GM19467 (cell line): Measurements from ENCODE around the gene TWF2.
A peak's percentile ranks its signal among the peaks of the same experiment; 100 is the strongest.

Source experiments
- ATAC-seq: cut with Tn5 transposase; IDR thresholded peaks from one replicate; pipeline ENCODE4 v1.9.1; 2021; ENCODE audit warnings: mild to moderate bottlenecking, moderate library complexity; ENCODE audit not compliant: unreplicated experiment

The TWF2 gene

GRCh38 chr3:52238193-52238760 is 681 bp downstream of the TWF2 start:
- peak; percentile 6 for ATAC-seq

GRCh38 chr3:52237657-52238172 is 1.2 kb downstream of the TWF2 start:
- ATAC-seq, result no peak

DNA sequence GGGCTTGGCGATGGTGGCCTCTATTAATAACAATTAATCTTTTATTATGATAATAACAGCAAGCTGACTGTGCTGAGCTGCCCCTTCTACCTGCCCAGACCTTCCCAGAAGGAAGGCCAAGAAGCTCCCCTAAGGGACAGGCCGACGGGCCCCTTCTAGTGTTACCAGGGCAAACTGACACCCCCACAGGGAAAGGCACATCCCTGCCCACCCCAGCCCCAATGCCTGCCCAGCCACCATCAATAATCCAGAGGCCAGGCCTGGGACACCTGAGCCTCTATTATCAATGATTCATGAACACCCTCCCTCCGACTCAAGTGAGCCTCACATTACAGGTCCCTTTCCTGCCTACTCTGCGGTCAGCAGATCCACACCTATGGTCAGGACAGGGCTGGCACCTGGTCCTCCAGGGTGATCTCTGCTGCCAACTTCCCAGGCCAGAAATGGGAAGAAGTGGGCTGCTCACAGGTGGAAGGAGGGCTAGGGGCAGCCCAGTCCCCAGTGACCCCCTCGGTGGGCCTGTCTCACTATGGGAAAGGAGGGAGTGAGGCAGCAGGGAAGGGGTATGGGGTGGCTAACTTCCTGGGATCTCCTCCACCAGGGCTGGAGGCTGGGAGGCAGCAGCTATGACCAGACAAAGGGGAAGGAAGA is 1.8 kb downstream of the TWF2 start:
- ATAC-seq, result no peak

DNA sequence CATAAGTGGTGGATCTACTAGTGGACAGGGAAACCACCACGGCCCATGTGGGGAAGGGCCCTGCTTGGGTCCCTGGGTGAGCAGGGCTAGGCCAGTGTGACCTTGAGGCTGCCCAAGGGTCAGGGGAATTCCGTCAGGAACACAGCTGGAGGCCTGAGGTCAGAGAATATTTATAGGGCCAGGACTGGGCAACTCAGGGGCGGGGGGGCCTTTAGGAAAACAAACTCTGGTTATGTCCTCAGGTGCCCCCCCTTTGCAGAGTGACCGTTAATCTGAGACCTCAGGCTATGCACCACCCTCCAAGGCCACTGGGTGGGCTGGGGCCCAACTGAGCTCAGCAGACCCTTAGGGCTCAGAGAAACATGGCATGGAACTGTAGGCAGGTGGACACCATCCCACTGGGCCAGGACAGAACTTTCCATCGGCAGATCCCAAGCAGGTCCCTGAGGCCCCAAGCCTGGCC is 2.5 kb downstream of the TWF2 start:
- no peak for ATAC-seq

DNA sequence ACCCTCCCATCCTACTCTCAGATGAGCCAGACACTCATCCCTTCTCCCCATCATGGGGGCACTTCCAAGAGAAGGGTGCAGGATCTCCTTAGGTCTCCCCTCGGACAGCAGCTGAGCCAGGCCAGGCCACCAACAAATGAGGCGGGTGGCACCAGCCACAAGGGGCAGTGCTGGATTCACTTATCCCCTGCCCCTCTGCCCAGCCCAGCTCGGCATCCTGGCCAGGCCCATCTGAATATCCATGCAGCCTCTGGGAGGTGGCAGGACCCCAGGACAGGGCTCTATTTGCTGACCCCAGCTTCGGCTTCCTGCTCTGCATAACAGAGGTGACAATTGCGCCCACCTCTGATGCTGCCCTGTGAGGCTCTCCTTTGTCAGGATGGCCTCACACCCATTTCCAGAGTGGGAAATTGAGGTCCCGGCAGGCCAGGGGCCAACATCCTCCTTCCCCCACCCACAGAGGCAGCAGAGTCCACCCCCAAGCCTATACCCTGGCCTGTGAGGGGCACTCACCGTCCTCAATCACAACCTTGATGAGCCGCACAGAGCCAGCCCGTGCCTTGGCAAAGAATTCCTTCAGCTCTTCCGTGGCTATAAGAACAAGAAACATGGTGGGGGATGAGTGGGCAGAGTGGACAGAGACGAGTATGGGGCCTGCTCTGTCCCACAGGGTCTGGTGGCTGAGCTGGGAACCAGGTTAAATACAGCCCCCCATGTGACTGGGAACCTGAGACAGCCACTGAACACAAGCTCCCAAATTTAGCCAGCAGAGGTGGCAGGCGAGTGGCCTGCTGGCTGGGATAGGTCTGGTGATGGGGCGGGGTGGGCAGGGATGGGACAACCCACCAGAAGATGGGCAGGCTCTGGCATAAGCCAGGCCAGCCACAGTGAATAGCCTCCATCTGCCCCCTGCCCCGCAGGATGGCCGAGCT is 4.2 kb downstream of the TWF2 start:
- ATAC-seq, result no peak

- no peak for ATAC-seq
Measured at GRCh38 chr3:52233968-52234367, 5.0 kb downstream of the TWF2 start.

- ATAC-seq, result no peak
Measured at GRCh38 chr3:52233108-52233591, 5.8 kb downstream of the TWF2 start.

DNA sequence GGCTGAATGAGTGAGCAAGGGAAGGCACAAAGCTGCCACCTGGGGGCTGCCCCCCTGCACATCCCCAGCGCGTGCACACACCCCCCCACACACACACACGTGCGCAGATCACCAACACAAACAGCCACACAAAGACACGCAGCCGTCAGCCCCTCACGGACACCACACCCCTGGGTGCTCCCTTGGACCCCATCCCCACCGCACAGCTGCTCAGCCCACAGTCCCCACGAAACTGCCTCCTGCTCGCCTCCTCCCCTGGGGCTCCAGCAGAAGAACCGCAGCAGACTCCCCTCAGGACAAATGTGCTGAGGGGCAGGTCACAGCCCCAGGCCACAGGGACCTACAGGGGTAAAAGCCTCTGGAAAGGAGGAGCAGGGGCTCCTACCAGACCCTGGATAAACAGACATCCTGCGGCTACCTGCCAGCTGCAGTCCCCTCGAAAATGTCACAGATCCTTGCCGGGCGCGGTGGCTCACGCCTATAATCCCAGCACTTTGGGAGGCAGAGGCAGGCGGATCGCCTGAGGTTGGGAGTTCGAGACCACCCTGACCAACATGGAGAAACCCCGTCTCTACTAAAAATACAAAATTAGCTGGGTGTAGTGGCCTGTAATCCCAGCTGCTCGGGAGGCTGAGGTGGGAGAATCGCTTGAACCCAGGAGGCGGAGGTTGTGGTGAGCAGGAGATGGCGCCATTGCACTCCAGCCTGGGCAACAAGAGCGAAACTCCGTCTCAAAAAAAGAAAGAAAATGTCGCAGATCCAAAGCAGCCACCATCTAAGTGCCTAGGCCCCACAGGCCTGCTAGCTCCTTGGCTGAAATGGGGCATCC is 6.5 kb downstream of the TWF2 start:
- ATAC-seq, result no peak

GRCh38 chr3:52231502-52232278 is 7.3 kb downstream of the TWF2 start:
- no peak for ATAC-seq

- no peak for ATAC-seq
Measured at GRCh38 chr3:52230889-52231499, 8.0 kb downstream of the TWF2 start.

GRCh38 chr3:52230461-52230860 is 8.5 kb downstream of the TWF2 start:
- no peak for ATAC-seq

DNA sequence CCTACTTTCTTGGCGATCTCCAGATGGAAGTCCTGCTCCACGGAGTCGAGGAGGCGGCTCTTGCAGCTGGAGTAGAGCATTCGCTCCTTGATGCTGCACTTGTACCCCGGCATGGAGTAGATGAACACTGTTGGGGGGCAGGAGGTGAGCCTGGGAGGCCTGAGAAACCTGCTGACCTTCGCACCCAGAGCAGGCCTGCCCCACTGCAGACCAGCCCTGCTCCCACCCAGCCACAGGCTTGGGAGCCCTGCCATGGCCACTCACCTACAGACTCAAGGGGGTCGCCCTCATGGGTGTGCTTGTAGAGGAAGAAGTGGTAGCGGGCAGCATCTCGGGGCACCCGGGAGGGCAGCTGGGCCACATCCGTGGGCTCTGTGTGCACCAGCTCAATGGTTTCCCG is 9.3 kb downstream of the TWF2 start:
- ATAC-seq, result no peak

GRCh38 chr3:52228751-52229291 is 10.1 kb downstream of the TWF2 start:
- no peak for ATAC-seq

DNA sequence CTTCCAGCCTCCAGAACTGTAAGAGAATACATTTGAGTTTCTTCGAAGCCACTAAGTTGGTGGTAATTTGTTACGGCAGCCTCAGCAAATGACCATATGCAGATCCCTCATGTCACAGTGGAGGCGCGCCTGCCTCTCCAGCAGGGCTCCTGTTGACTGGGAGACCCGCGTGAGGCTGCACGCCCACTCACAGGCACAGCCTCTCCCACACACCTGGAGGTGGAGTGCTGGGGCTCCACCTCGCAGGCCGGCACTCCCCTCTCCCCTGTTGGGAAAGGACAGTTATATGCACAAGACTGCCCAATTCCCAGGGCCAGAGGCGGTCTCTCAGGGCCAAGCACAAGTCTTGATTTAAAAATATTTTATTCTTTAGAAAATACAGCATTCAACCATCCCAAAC is 10.7 kb downstream of the TWF2 start:
- ATAC-seq, result no peak

GRCh38 chr3:52227766-52228165 is 11.2 kb downstream of the TWF2 start:
- no peak for ATAC-seq

- ATAC-seq, result no peak
Measured at GRCh38 chr3:52227117-52227516, 11.8 kb downstream of the TWF2 start.

DNA sequence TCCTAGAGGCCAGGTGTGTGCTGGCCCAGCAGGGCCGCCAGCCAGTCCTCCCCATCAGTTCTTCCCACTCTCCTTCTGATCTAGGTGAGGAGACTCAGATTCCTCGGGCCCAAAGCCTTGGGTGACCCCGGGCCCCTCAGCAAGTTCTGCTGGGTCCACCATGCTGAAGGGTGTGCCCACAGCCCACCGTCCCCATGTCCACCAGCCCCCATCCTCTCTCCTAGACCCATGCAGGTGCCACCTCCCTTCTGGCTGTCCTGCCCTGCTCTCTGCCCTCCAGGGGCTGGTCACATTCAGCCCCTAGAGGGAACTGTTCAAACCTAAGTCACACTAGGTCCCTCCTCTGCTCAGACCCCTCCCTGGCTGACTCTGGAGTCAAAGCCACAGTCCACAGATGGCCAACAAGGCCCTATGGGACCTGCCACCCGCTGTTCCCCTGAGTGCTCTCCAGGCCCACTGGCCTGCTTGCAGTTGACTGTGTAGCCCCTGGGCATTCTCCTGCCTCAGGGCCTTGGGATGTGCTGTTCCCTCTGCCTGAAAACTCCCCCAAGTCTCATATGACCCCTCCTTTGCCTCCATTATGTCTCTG is 12.6 kb downstream of the TWF2 start:
- ATAC-seq, result no peak

DNA sequence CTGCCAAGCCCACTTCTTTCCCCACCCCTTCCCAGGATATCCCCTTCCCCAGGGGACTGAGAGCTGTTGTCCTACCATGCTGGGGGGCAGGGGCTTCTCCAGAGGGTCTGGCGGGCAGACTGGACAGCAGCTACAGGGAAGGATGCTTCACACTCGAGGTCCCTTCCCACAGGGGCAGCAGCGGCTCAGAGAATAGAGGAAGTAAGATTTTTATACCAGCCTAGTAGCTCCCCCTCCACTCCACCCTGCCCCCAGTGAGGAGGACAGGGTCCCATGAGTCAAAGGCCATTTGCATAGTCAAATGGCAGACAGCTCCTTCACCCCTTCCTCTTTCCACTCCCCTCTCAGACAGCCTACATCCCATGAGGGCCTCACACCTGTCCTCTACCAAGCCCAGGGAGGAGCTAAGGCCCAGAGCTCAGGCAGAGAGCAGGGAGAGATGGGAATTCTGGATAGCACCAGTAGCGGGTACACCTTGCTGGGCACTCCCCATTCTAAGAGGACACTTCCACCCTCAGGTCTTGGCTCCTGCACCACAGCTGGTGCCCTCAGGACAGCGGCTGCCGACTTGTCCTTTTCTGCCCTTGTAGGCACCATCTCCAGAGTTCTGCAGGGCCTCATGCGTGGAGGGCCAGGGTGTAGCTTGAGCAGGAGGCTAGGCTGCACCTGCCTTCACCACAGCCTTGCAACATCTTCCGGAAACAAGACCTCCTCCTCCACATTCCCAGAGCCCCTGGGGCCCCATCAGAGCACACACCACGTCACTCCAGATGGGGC is 13.3 kb downstream of the TWF2 start, which contains the start of gene TLR9:
Gene TLR9 (minus strand): TSS at position 194 of the 777 bp plus-strand sequence. CDS start 116 bp downstream, at position 78.
- ATAC-seq, result peak; percentile 64
